H9 (cell line): ENCODE measurements around the gene MICU1. TPM values are rescaled to one million over a fixed set of nuclear protein-coding genes. Genes with fewer than 3 reads are reported as not detected.

Experiments
- DNase-seq: peaks from one replicate; pipeline ENCODE4 v3.0.0-alpha.2; 2017
- H2AFZ ChIP-seq: one replicate; pipeline ENCODE4 v1.6.1; 2013; ENCODE audit warnings: mild to moderate bottlenecking, low read length, control low read depth, moderate library complexity
- H2AK5ac ChIP-seq: 2 replicates; pipeline ENCODE4 v1.6.1; 2013; ENCODE audit warnings: low read length, control low read depth, mixed read lengths; ENCODE audit not compliant: insufficient read length
- H2BK120ac ChIP-seq: one replicate; pipeline ENCODE4 v1.6.1; 2013; ENCODE audit warnings: low read depth, mild to moderate bottlenecking, low read length, control low read depth, inconsistent platforms; ENCODE audit not compliant: poor library complexity, severe bottlenecking
- H2BK12ac ChIP-seq: 2 replicates; pipeline ENCODE4 v1.6.1; 2013; ENCODE audit warnings: low read length, control low read depth, mixed read lengths, low read depth; ENCODE audit not compliant: insufficient read length
- H2BK15ac ChIP-seq: 2 replicates; pipeline ENCODE4 v1.6.1; 2013; ENCODE audit warnings: low read depth, low read length, control low read depth
- H2BK20ac ChIP-seq: one replicate; pipeline ENCODE4 v1.6.1; 2013; ENCODE audit warnings: low read depth, mild to moderate bottlenecking, low read length, control low read depth, inconsistent platforms; ENCODE audit not compliant: poor library complexity, severe bottlenecking
- H2BK5ac ChIP-seq: 2 replicates; pipeline ENCODE4 v1.6.1; 2013; ENCODE audit warnings: low read length, control low read depth, mixed read lengths; ENCODE audit not compliant: insufficient read length
- H3K14ac ChIP-seq: 2 replicates; pipeline ENCODE4 v1.6.1; 2013; ENCODE audit warnings: low read length, control low read depth; ENCODE audit not compliant: insufficient read depth
- H3K18ac ChIP-seq: 2 replicates; pipeline ENCODE4 v1.6.1; 2013; ENCODE audit warnings: low read depth, mild to moderate bottlenecking, mixed read lengths, low read length, control low read depth; ENCODE audit not compliant: insufficient read length
- H3K23ac ChIP-seq: 2 replicates; pipeline ENCODE4 v1.6.1; 2013; ENCODE audit warnings: low read length, control low read depth, mixed read lengths, low read depth; ENCODE audit not compliant: insufficient read length
- H3K23me2 ChIP-seq: 2 replicates; pipeline ENCODE4 v1.6.1; 2013; ENCODE audit warnings: low read depth, mild to moderate bottlenecking, mixed read lengths, low read length, control low read depth; ENCODE audit not compliant: insufficient read length, poor library complexity, severe bottlenecking
- H3K27ac ChIP-seq: 2 replicates; pipeline ENCODE4 v1.5.1; 2013; ENCODE audit warnings: low read length, control low read depth, mixed read lengths, low read depth; ENCODE audit not compliant: insufficient read length
- H3K27me3 ChIP-seq: 2 replicates; pipeline ENCODE4 v1.6.1; 2013; ENCODE audit warnings: low read length, control low read depth, inconsistent platforms; ENCODE audit not compliant: insufficient read depth
- H3K4ac ChIP-seq: 2 replicates; pipeline ENCODE4 v1.6.1; 2013; ENCODE audit warnings: low read depth, mild to moderate bottlenecking, control low read depth, inconsistent platforms, low read length, moderate library complexity
- H3K4me1 ChIP-seq: 2 replicates; pipeline ENCODE4 v1.6.1; 2013; ENCODE audit warnings: low read length, control low read depth, inconsistent platforms; ENCODE audit not compliant: insufficient read depth
- H3K4me2 ChIP-seq: 2 replicates; pipeline ENCODE4 v1.6.1; 2013; ENCODE audit warnings: low read length, control low read depth, mixed read lengths; ENCODE audit not compliant: insufficient read length, insufficient read depth
- H3K56ac ChIP-seq: 2 replicates; pipeline ENCODE4 v1.6.1; 2013; ENCODE audit warnings: low read depth, mild to moderate bottlenecking, mixed read lengths, low read length, control low read depth; ENCODE audit not compliant: insufficient read length
- H3K79me1 ChIP-seq: 2 replicates; pipeline ENCODE4 v1.6.1; 2013; ENCODE audit warnings: low read depth, mild to moderate bottlenecking, moderate library complexity, low read length, control low read depth, inconsistent platforms; ENCODE audit not compliant: insufficient read depth, poor library complexity, severe bottlenecking
- H3K79me2 ChIP-seq: 2 replicates; pipeline ENCODE4 v1.6.1; 2013; ENCODE audit warnings: low read length, control low read depth, inconsistent platforms; ENCODE audit not compliant: insufficient read depth
- H3K9ac ChIP-seq: 2 replicates; pipeline ENCODE4 v1.6.1; 2013; ENCODE audit warnings: low read length, control low read depth, mixed read lengths; ENCODE audit not compliant: insufficient read length; ENCODE audit errors: extremely low read depth
- H3K9me3 ChIP-seq: one replicate; pipeline ENCODE4 v1.6.1; 2013; ENCODE audit warnings: low read depth, low read length, inconsistent platforms; ENCODE audit not compliant: control insufficient read depth
- H3T11ph ChIP-seq: one replicate; pipeline ENCODE4 v1.6.1; 2013; ENCODE audit warnings: mild to moderate bottlenecking, low read length, control low read depth, inconsistent platforms
- H4K20me1 ChIP-seq: one replicate; pipeline ENCODE4 v1.6.1; 2013; ENCODE audit not compliant: control insufficient read depth, insufficient read length, insufficient read depth
- H4K5ac ChIP-seq: 2 replicates; pipeline ENCODE4 v1.6.1; 2013; ENCODE audit warnings: low read depth, mild to moderate bottlenecking, mixed read lengths, low read length, control low read depth; ENCODE audit not compliant: insufficient read length
- H4K8ac ChIP-seq: replicated peaks from 2 replicates; pipeline ENCODE4 v1.6.1; 2013; ENCODE audit warnings: low read length, control low read depth, mixed read lengths, low read depth; ENCODE audit not compliant: insufficient read length
- H4K91ac ChIP-seq: 2 replicates; pipeline ENCODE4 v1.6.1; 2013; ENCODE audit warnings: low read depth, mild to moderate bottlenecking, moderate library complexity, mixed read lengths, low read length, control low read depth; ENCODE audit not compliant: insufficient read length
- H3K27ac Mint-ChIP-seq, 3 experiments: 2 replicates in 2 of 3; 3 replicates in 1 of 3; pipeline ENCODE4 v1.8.0; 2020 to 2021; ENCODE audit warnings: mixed read lengths in 3 of 3, mild to moderate bottlenecking in 1 of 3, moderate library complexity in 1 of 3
- H3K27me3 Mint-ChIP-seq: 2 replicates; pipeline ENCODE4 v1.8.0; 2021; ENCODE audit warnings: low read depth, mild to moderate bottlenecking, moderate library complexity, mixed read lengths
- H3K36me3 Mint-ChIP-seq, 3 experiments: 2 replicates in 2 of 3; 3 replicates in 1 of 3; pipeline ENCODE4 v1.8.0; 2020 to 2021; ENCODE audit warnings: low read depth in 3 of 3, mixed read lengths in 3 of 3; ENCODE audit not compliant: insufficient read depth in 1 of 3
- H3K4me1 Mint-ChIP-seq, 2 experiments: 2 replicates each; pipeline ENCODE4 v1.8.0; 2020; ENCODE audit warnings: mixed read lengths in 2 of 2
- H3K4me3 Mint-ChIP-seq, 2 experiments: 2 replicates in 1 of 2; 3 replicates in 1 of 2; pipeline ENCODE4 v1.8.0; 2020 to 2021; ENCODE audit warnings: mild to moderate bottlenecking in 2 of 2, mixed read lengths in 2 of 2, moderate library complexity in 1 of 2
- H3K9me3 Mint-ChIP-seq, 2 experiments: 2 replicates in 1 of 2; 3 replicates in 1 of 2; pipeline ENCODE4 v1.8.0; 2020; ENCODE audit warnings: mild to moderate bottlenecking in 2 of 2, mixed read lengths in 2 of 2, moderate library complexity in 1 of 2
- WGBS: extraction: QIAGEN DNeasy Blood & Tissue Kit; methylation state at CpG from one replicate; pipeline ENCODE4 v1.1.7; 2013; ENCODE audit warnings: missing lambda C conversion rate, low lambda C conversion rate, mixed read lengths; ENCODE audit not compliant: insufficient read length; ENCODE audit errors: extremely low coverage; 5-methylcytosine and 5-hydroxymethylcytosine counted together
- total RNA-seq: library from RNA; stranded (reverse); gene quantifications from 2 replicates; pipeline ENCODE4 v1.2.1, GENCODE V29; 2021
- TF ChIP-seq, protein P1 (sequence below): fragments of 200-600 bp; sonication (generic); conservative IDR thresholded peaks from 3 replicates; pipeline ENCODE4 v1.8.0; 2021; ENCODE audit warnings: antibody characterized with exemption, mild to moderate bottlenecking

Gene MICU1
- total RNA-seq, 1 experiment from 2014 or later, result 33.2 TPM

DNA sequence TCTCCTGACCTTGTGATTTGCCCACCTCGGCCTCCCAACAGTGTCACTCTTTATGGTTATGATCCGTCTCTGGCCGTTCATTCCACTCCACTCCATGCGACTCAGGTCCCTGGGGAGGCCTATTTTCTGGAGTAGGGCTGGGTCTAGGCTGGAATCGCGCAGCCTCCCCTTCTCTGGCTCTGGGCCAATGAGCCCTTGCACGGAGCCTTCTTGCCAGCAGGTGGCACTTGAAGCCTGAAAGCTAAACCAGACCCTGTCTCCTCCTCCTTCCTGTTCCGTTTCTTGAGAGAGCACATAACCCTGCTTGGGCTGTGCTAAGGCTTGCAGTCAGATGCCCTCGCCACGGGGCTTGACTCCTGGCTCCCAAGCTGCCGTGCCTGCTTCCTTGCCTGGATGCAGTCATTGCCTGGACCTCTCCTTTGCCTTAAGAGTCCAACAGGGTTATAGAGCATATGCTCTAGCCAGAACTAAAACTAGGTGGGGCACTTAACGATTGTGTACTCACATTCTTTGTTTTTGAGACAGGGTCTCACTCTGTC, 261.6 kb downstream of the MICU1 start:
- no peak overlapping the region for H2BK12ac ChIP-seq

More for the DNA sequence above, 261.6 kb downstream of the MICU1 start:
- Mint-ChIP-seq H3K9me3 (no peaks in the 10 kb centered on the region), H3K36me3 (peaks cover 2 to 12% (median 7%) of the 10 kb centered on the region in 3 experiments; a peak in 6 of 7 replicates), H3K27me3 (peaks cover 2% of the 10 kb centered on the region), H3K4me1 (peaks cover 2 to 3% of the 10 kb centered on the region in 2 experiments; a peak in 2 of 4 replicates), H3K27ac (peak overlapping the region; percentile 12 to 42 (median 34); a peak in 3 of 7 replicates), H3K4me3 (peak overlapping the region in 1 of 2 experiments; percentile 10; a peak in 1 of 5 replicates)
- no peak overlapping the region for H2BK120ac ChIP-seq
- no peak overlapping the region for H2BK5ac ChIP-seq
- H3K27ac ChIP-seq, result no peak overlapping the region
- H4K5ac ChIP-seq, result no peak overlapping the region
- no peak overlapping the region for H4K8ac ChIP-seq
- TF ChIP-seq, protein P1, sequence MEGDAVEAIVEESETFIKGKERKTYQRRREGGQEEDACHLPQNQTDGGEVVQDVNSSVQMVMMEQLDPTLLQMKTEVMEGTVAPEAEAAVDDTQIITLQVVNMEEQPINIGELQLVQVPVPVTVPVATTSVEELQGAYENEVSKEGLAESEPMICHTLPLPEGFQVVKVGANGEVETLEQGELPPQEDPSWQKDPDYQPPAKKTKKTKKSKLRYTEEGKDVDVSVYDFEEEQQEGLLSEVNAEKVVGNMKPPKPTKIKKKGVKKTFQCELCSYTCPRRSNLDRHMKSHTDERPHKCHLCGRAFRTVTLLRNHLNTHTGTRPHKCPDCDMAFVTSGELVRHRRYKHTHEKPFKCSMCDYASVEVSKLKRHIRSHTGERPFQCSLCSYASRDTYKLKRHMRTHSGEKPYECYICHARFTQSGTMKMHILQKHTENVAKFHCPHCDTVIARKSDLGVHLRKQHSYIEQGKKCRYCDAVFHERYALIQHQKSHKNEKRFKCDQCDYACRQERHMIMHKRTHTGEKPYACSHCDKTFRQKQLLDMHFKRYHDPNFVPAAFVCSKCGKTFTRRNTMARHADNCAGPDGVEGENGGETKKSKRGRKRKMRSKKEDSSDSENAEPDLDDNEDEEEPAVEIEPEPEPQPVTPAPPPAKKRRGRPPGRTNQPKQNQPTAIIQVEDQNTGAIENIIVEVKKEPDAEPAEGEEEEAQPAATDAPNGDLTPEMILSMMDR, result peak; percentile 95
- peak; percentile 93 for DNase-seq
- H3K9ac ChIP-seq, result no peak overlapping the region
- no peak overlapping the region for H3K14ac ChIP-seq
- no peak overlapping the region for H4K91ac ChIP-seq
- no peak overlapping the region for H3K18ac ChIP-seq
- H2AK5ac ChIP-seq, result no peak overlapping the region
- no peaks in the 10 kb centered on the region for H3K4me1 ChIP-seq
- no peak overlapping the region for H3K4ac ChIP-seq
- no peaks in the 10 kb centered on the region for H3K79me1 ChIP-seq
- no peak overlapping the region for H3K23ac ChIP-seq
- no peaks in the 10 kb centered on the region for H3K9me3 ChIP-seq
- H3K79me2 ChIP-seq, result no peaks in the 10 kb centered on the region
- H2BK15ac ChIP-seq, result no peak overlapping the region
- no peaks in the 10 kb centered on the region for H3K23me2 ChIP-seq
- no peaks in the 10 kb centered on the region for H4K20me1 ChIP-seq
- no peak overlapping the region for H2AFZ ChIP-seq
- H3T11ph ChIP-seq, result no peak overlapping the region
- no CpG with 5 or more reads among the region's 12 CpGs for WGBS
- no peak overlapping the region for H2BK20ac ChIP-seq
- no peak overlapping the region for H3K4me2 ChIP-seq
- no peaks in the 10 kb centered on the region for H3K27me3 ChIP-seq
- H3K56ac ChIP-seq, result no peak overlapping the region
